HG03139 (cell line): ENCODE measurements around the gene PPM1H.

Experiments
- ATAC-seq: cut with Tn5 transposase; IDR thresholded peaks from one replicate; pipeline ENCODE4 v1.9.1; 2021; ENCODE audit not compliant: unreplicated experiment

PPM1H gene

DNA sequence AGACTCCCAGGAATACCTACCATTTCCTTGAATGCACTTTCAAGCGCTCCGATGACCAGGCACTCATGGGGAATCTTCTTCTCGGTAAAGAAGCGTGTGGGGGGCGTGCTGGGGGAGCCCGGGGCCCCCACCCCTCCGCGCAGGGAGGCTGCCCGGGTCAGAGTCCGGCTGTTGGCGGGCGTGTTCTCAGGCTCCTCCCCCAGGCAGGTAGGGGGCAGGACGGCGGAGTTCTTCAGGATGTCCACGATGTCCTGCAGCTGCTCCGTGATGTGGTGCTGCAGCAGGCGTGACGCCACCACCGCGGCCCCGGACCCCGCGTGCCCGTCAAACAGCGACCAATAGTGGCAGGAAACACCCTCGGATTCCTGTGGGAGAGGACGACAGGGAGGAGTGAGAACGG, 133.2 kb downstream of the PPM1H start:
- no peak for ATAC-seq

DNA sequence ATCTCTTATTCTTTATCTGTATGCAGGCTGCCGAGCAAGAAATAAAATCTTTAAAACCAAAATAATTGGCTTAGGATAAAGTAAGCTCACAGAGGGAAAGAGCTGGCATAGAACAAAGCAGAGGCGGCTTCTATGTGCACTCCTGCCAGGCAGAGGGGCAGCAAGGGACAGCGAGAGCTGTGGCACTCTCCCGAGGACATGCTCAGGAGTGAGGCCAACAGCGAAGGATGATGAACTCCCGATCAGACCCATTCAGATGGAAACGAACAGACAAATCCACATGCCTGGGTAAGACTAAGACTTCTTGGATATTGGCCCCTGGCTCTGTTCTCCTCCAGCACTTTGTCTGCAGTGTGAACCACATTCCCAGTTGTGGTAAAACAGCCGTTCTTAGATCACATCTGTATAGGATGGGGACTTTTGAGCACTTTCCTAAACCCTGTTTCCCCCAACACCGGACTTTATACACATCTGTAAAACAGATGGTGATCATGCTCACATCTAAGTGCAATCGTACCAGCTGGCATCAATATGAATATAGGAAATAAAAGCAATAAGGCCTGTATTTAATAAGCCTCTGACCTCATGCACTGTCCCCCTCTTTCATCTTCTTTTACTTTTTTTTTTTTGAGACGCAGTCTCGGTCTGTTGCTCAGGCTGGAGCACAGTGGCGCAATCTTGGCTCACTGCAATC, 134.1 kb downstream of the PPM1H start:
- no peak for ATAC-seq

DNA sequence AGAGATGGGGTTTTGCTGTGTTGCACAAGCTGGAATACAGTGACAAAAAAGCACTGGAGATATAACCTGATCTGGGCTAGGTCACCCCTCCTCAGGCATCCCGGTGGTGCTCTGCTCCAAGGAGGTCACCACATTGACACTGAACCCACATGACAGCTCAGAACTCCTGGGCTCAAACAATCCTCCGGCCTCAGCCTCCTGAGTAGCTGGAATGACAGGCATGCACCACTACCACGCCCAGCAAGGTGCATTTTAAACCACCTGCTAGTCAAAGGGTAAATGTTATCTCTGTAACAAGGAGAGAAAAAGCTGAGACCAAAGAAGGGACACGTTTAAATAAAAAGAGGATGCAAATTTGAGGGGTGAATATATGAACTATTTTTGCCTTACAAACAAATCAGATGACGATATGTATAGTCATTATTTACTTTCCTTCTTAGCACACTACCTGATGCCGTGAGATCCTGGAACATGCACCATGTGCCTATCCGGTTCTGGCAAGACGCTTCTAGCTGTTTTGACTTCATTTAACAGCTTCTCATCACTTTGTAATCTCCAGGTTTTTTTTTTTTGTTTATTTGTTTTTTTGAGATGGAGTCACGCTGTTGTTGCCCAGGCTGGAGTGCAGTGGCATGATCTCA, 135.1 kb downstream of the PPM1H start:
- ATAC-seq = no peak

- peak; percentile 87 for ATAC-seq
Measured at GRCh38 chr12:62799126-62799736, 135.7 kb downstream of the PPM1H start.

GRCh38 chr12:62794218-62794583, 140.7 kb downstream of the PPM1H start:
- no peak for ATAC-seq

DNA sequence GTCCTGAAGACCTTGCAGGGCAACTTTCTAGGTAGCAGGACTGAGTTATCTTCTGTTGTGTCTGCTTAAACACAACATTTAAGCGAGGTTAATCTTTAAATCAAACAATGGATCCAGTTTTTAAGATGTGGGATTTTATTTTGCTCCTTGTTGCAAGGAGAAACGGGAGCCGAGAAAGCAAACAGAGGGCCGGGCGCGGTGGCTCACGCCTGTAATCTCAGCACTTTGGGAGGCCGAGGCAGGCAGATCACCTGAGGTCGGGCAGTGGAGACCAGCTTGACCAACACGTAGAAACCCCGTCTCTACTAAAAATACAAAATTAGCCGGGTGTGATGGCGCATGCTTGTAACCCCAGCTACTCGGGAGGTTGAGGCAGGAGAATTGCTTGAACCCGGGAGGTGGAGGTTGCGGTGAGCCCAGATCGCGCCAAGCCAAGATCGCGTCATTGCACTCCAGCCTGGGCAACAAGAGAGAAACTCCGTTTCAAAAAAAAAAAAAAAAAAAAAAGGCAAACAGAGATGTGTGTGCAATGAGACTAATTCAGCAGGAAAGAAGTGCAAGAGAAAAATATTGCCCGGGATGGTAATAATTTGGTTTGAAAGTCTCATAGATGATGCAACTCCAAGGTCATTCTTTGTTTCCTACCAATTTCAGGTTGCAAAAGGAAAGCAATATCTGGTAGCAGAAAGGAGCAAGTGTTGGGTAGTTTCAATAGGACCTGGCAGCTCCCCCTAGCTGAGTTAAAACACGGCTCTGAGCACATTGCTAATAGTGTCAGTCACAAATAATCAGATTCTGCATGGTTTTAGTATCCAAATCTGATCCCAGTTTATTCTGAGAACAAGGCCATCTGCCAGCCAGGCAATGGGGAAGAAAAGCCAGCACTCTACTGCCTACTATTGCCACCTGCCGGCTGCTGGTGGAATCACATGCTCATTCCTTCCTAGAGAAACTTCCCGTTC, 141.4 kb downstream of the PPM1H start:
- peak; percentile 56 for ATAC-seq

DNA sequence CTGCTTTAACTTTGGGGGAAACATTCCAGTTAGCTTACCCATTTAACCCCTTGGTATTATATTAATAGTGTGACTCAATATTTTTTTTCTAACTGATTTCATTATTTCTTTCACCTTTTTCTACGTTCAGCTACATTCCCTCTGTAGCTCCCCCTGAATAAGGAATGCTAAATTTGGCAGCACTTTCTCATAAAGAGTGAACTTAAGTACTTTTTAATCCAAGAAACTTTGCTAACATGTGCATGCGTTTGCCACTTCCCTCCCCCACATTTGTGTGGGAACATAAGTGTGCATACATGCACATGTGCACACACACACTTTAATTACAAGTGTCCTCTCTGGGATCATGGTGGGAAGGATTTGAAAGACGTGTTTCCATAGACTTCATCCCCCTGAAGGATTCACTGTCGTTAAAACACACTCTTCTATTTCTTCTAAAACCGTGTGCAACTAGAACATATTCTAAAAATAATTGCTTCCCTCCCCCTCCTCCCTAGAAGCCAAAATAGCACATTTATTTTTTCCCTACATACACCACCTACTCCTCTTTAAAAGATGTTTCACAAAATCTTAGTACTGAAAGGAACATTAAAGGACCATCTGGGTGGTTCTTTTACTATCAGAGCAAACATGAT, 142.6 kb downstream of the PPM1H start:
- no peak for ATAC-seq

DNA sequence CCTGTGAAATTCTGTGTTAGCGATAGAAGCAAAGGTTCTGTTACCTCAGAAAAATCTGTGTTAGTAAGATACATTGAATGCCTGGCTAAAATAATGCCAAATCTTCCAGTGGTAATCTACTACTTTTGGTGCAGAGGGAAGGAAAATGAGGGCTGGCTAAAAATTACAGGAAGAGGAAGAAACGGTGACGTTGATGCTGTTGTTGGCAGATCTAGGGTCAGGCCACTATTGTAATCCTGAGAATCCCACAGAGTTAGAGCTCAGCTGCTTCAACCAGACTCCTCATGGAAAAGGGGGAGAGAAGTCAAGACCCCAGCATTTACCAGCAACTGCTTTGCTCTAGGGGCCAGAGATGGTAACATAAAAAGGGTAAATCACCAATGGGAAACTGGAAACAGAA, 145.1 kb downstream of the PPM1H start:
- ATAC-seq = no peak

- no peak for ATAC-seq
Measured at GRCh38 chr12:62787611-62788010, 147.3 kb downstream of the PPM1H start.

DNA sequence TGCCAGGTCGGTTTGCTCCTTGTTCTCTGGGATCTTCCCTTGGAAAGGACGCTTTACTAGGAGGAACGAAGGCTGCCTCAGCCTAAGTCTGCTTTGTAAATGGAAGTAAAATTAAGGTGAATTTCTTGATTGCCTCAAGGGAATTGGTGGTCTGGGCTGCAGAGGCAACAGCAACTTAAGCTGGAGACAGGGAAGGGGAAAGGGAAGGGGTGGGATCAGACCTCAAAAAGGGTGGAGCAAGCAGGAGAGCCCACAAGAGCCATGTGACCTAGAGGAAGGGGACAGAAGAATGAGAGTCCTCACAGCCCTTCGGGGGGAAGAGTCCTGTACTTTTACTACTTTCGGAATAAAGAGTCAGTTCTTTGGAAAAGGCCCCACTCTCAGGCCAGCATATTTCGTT, 147.9 kb downstream of the PPM1H start:
- ATAC-seq = no peak

DNA sequence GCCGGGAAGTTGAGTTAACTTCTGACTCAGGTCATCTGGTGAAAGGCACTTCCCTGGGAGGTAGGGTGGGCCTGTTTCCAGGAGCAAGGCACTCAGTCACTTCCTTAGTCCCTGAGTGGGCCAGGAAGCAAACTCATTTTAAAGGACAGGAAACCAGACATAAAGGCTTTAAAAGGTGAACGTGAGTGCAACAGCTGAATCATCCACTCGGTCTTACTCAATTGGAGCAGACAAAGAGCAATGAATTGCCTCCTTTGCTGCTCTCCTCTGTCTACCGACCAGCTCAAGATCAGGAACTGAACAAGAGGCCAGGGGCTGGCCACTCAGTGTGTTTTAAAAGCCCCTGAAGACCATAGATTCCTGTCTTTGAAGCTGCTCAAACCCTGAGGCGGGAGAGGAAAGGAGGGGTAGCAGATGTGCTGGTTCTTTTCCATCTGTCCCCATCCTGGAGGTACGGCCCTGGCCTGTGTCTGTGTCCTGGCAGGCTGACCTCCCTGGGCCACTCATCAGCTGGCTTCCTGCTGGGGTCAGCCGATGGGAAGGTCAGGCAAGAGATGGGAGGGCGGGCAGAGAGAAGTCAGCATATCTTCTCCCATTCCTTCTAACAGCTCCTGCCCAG, 148.9 kb downstream of the PPM1H start:
- ATAC-seq = no peak

GRCh38 chr12:62784576-62784975, 150.4 kb downstream of the PPM1H start:
- no peak for ATAC-seq

DNA sequence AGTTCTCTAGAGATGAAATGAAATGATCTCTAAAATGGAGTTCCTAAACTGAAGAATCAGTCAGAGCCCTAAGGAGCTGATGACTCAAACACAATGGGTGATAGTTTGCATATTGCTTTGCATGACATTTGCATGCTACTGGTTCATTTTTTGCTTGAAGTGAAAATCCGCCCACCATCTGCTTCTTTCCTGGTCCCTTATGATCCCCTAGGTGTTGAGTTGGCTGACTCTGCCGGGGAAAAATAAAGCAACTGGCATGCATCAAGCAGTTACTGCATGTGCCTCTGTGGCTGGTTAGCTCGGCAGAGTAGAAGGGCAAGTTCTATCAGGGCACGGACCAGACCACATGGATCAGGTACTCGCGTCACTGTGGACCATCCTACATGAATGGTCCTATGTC, 151.1 kb downstream of the PPM1H start:
- no peak for ATAC-seq

DNA sequence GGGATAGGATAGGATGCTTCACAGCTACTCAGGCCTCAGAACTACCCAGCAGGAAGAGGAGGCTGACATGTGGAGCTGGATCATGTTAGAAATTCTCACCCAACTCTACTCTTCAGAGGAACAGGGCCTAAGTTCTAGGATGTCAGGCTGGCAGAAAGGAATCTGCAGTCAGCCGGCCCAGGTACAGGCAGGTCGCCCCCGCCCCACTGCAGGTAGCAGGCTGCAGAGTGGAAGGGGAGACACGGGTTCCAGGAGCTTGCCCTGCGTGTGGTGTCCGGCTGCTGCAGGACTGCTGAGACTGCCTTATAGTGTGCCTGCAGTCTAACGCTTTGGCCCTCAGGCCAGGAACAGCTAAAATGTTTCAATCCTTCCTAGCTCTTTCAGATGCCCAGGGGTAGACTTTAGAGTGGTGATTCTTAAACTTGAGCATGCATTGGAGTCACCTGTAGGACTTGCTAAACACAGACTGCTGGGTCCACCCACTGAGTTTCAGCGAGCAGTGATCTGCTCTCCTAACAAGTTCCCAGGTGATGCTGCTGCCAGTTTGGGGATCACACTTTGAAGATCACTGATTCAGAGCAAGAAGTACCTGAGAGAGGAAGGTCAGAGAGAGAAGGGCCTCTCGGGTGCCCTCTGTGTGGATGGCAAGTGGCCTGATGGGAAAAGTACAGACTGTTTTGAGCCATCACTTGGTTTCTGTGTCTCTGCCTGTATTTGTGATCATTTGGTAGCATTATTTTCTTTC, 153.6 kb downstream of the PPM1H start:
- no peak for ATAC-seq

GRCh38 chr12:62779488-62779887, 155.5 kb downstream of the PPM1H start:
- no peak for ATAC-seq

DNA sequence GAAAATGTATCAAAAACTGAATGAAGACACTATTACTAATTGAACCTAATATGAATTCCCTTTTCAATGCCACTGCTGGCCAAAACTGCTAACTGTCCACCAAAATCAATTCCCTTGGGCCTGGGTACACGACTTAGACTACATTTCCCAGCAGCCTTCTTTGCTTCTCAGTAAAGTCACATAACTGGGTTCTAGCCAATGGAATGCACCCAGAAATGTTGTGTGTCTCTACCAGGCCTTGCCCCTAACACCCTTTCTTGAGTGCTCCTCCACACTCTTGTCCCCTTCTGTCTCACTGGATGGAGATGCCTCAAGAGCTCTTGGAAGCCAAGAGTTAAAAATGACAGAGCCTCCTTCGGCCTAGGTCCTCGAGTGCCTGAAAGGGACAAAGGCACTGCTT, 156.8 kb downstream of the PPM1H start:
- ATAC-seq = no peak

GRCh38 chr12:62776997-62777396, 158.0 kb downstream of the PPM1H start:
- no peak for ATAC-seq

GRCh38 chr12:62776575-62776974, 158.4 kb downstream of the PPM1H start:
- ATAC-seq = no peak

DNA sequence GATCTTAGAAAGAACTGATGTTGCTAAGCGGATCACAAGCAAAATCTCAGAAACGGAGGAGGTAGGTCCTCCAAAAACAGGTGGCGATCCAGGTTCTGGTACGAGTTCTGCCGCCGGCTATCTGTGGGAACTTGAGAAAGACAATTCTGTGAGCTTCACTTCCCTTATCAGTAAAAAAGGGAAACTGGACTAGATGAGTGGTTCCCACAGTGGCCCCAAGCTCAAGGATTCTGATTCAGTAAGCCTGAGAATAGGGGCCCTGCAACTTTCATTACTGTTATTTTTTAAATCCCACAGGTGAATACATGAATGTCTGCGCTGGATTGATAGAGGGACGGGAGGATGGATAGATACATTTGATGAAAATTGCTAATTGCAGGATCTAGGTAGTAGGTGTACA, 160.2 kb downstream of the PPM1H start:
- no peak for ATAC-seq

- ATAC-seq = no peak
Measured at GRCh38 chr12:62772416-62772955, 162.5 kb downstream of the PPM1H start.
